ENCODE data around the gene PRKCA. TPM values are rescaled to one million over a fixed set of nuclear protein-coding genes. Genes with fewer than 3 reads are reported as not detected.

PRKCA gene
- total and polyA plus RNA-seq, 2 donors from 2014 or later: 8.0 to 50.8 TPM

- FAIRE-seq: no peak
Measured at GRCh38 chr17:66704858-66705520, 402.6 kb downstream of the PRKCA start.

GRCh38 chr17:66706851-66707450 is 404.5 kb downstream of the PRKCA start:
- intact Hi-C loops (cut with DNase I): no loop called here
- no peaks in the 10 kb centered on the region for H3K4me1 ChIP-seq (ENCODE audit: control insufficient read depth in 2 of 3, insufficient read depth in 2 of 3, low read depth in 1 of 3, low read length in 3 of 3)
- no peak for FAIRE-seq

More at GRCh38 chr17:66704858-66705520, 402.6 kb downstream of the PRKCA start:
- intact Hi-C loops (cut with DNase I): no loop called here
- H3K27ac ChIP-seq (ENCODE audit: low read depth in 2 of 2, low read length in 2 of 2): no peak overlapping the region
- H3K27me3 ChIP-seq (ENCODE audit: control insufficient read depth, insufficient read depth, low read length): no peaks in the 10 kb centered on the region
- H3K36me3 ChIP-seq (ENCODE audit: control insufficient read depth in 2 of 3, insufficient read depth in 3 of 3, low read length in 3 of 3): no peaks in the 10 kb centered on the region
- H3K9ac ChIP-seq (ENCODE audit: low read length in 3 of 3): no peak overlapping the region
- DNase-seq: no peak
- no peak overlapping the region for H3K4me3 ChIP-seq (ENCODE audit: low read length in 3 of 3)
- no peaks in the 10 kb centered on the region for H3K4me1 ChIP-seq (ENCODE audit: control insufficient read depth in 2 of 3, insufficient read depth in 2 of 3, low read depth in 1 of 3, low read length in 3 of 3)
- TF ChIP-seq CTCF (IDR thresholded peaks at IDR 0.05; ENCODE audit: borderline replicate concordance, extremely low read depth, insufficient read depth): no peak
- H3K9me3 ChIP-seq (ENCODE audit: control insufficient read depth in 2 of 3, insufficient read depth in 1 of 3, low read length in 3 of 3): no peaks in the 10 kb centered on the region

GRCh38 chr17:66711401-66711800 is 409.0 kb downstream of the PRKCA start:
- H3K27ac ChIP-seq (ENCODE audit: low read depth in 2 of 2, low read length in 2 of 2): no peak overlapping the region
- intact Hi-C loops (cut with DNase I): no loop called here

More at GRCh38 chr17:66706851-66707450, 404.5 kb downstream of the PRKCA start:
- Histone ChIP-seq H3K9me3 (ENCODE audit: control insufficient read depth in 2 of 3, insufficient read depth in 1 of 3, low read length in 3 of 3) (no peaks in the 10 kb centered on the region), H3K27me3 (ENCODE audit: control insufficient read depth, insufficient read depth, low read length) (no peaks in the 10 kb centered on the region), H3K36me3 (ENCODE audit: control insufficient read depth in 2 of 3, insufficient read depth in 3 of 3, low read length in 3 of 3) (peaks cover 0 to 4% (median 0%) of the 10 kb centered on the region in 3 donors), H3K4me3 (ENCODE audit: low read length in 3 of 3) (no peak overlapping the region), H3K9ac (ENCODE audit: low read length in 3 of 3) (no peak overlapping the region), H3K27ac (ENCODE audit: low read depth in 2 of 2, low read length in 2 of 2) (no peak overlapping the region)
- peak in 1 of 5 donors; percentile 13 for DNase-seq
- no peak for TF ChIP-seq CTCF (IDR thresholded peaks at IDR 0.05; ENCODE audit: borderline replicate concordance, extremely low read depth, insufficient read depth)

More at GRCh38 chr17:66711401-66711800, 409.0 kb downstream of the PRKCA start:
- Histone ChIP-seq H3K27me3 (ENCODE audit: control insufficient read depth, insufficient read depth, low read length) (no peaks in the 10 kb centered on the region), H3K4me3 (ENCODE audit: low read length in 3 of 3) (no peak overlapping the region), H3K9ac (ENCODE audit: low read length in 3 of 3) (no peak overlapping the region), H3K4me1 (ENCODE audit: control insufficient read depth in 2 of 3, insufficient read depth in 2 of 3, low read depth in 1 of 3, low read length in 3 of 3) (no peaks in the 10 kb centered on the region), H3K9me3 (ENCODE audit: control insufficient read depth in 2 of 3, insufficient read depth in 1 of 3, low read length in 3 of 3) (no peaks in the 10 kb centered on the region), H3K36me3 (ENCODE audit: control insufficient read depth in 2 of 3, insufficient read depth in 3 of 3, low read length in 3 of 3) (peaks cover 0 to 4% (median 0%) of the 10 kb centered on the region in 3 donors)
- FAIRE-seq (no peak), DNase-seq (no peak)
- TF ChIP-seq CTCF (IDR thresholded peaks at IDR 0.05; ENCODE audit: borderline replicate concordance, extremely low read depth, insufficient read depth): no peak
